ENCODE data around the gene APOA5. TPM values are rescaled to one million over a fixed set of nuclear protein-coding genes. Genes with fewer than 3 reads are reported as not detected.

The APOA5 gene
- total and polyA plus RNA-seq, 2 of the 13 experiments (the other 11 are each of a cell fraction or from before 2014, with no cell fraction given): 44.0 to 49.1 TPM

DNA sequence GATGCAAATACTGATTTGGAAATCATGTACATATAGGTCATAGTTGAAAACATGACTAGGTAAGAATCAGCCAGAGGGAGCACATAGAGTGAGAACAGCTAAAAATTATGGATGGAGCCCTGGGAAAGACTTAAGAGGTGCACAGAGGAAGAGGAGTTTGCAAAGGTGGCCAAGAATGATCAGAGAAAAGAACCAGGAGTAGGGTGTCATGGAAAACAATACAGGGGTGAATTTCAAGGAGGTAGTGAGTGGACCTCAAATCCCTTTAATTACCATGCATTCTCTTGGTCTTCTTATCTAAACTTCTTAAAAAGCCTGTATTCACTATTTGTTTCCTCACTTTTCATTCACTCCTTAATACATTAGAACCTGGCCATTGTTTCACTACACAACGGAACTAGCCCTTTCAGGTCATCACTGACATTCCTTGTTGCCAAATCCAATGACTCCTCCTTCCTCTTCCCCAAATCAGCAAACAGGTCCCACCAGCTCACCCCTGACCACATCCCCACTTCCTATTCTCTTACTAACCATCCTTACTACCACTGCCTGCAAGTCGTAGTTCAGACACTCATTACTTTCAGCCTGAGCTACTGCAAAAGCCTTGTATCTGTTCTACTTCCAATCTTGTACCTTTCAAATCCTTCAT, 41.5 kb downstream of the APOA5 start:
- H3K4me1 ChIP-seq (ENCODE audit: insufficient read depth, low read length): no peaks in the 10 kb centered on the region
- in situ Hi-C loops (cut with HindIII; ENCODE audit: extremely low pct_ligation_motif_present, low pct_unique_long_range_greater_than_20kb): no loop called here
- H4K20me1 ChIP-seq (ENCODE audit: insufficient read depth, low read length): no peaks in the 10 kb centered on the region
- intact Hi-C loops (cut with micrococcal nuclease; ENCODE audit: unreplicated experiment): no loop called here
- ATAC-seq: no peak
- no peak overlapping the region for H3K4me2 ChIP-seq (ENCODE audit: low read depth, low read length)
- H3K79me2 ChIP-seq (ENCODE audit: insufficient read depth, low read length): no peaks in the 10 kb centered on the region
- H3K27ac ChIP-seq (ENCODE audit: extremely low read length, insufficient read depth, low read length): no peak overlapping the region
- H3K27me3 ChIP-seq (ENCODE audit: control insufficient read depth in 1 of 2, insufficient read depth in 2 of 2, low read length in 2 of 2): no peaks in the 10 kb centered on the region
- no peak overlapping the region for H2AFZ ChIP-seq (ENCODE audit: low read length)
- no peak for DNase-seq (ENCODE audit: low spot score)
- H3K36me3 ChIP-seq (replicated peaks in 1 of 2; ENCODE audit: control insufficient read depth in 1 of 2, insufficient read depth in 2 of 2, low read length in 2 of 2): peaks cover 16 to 78% of the 10 kb centered on the region in 2 experiments
- H3K9me3 ChIP-seq (ENCODE audit: low read length): no peaks in the 10 kb centered on the region
- no TSS peak for BruUV-seq (replicated peaks)
- WGBS (ENCODE audit: low lambda C conversion rate): 94% methylated on average over 2 of the region's 2 CpGs
- POLR2A ChIA-PET: no interaction called here
- no peak overlapping the region for H3K4me3 ChIP-seq (replicated peaks in 1 of 3; ENCODE audit: insufficient read depth in 1 of 3, low read depth in 2 of 3, low read length in 3 of 3)
- CTCF ChIA-PET (ENCODE audit: low intra/inter-chr PET ratio, low total read pairs): no interaction called here
- no peak overlapping the region for H3K9ac ChIP-seq (ENCODE audit: insufficient read depth, low read depth, low read length)
- no peak for FAIRE-seq
- TF ChIP-seq, protein P1, sequence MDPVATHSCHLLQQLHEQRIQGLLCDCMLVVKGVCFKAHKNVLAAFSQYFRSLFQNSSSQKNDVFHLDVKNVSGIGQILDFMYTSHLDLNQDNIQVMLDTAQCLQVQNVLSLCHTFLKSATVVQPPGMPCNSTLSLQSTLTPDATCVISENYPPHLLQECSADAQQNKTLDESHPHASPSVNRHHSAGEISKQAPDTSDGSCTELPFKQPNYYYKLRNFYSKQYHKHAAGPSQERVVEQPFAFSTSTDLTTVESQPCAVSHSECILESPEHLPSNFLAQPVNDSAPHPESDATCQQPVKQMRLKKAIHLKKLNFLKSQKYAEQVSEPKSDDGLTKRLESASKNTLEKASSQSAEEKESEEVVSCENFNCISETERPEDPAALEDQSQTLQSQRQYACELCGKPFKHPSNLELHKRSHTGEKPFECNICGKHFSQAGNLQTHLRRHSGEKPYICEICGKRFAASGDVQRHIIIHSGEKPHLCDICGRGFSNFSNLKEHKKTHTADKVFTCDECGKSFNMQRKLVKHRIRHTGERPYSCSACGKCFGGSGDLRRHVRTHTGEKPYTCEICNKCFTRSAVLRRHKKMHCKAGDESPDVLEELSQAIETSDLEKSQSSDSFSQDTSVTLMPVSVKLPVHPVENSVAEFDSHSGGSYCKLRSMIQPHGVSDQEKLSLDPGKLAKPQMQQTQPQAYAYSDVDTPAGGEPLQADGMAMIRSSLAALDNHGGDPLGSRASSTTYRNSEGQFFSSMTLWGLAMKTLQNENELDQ (CRISPR knock-in tag; IDR thresholded peaks at IDR 0.05; ENCODE audit: borderline replicate concordance): no peak
- TF ChIP-seq PATZ1 (CRISPR knock-in tag; IDR thresholded peaks at IDR 0.05): no peak
- TF ChIP-seq ELF3 (CRISPR knock-in tag; IDR thresholded peaks at IDR 0.05): no peak
- no peak for TF ChIP-seq ZNF839 (CRISPR knock-in tag; IDR thresholded peaks at IDR 0.05; ENCODE audit: borderline replicate concordance)
- TF ChIP-seq SMC3 (IDR thresholded peaks at IDR 0.05; ENCODE audit: low read length): no peak
- TF ChIP-seq, protein P2, sequence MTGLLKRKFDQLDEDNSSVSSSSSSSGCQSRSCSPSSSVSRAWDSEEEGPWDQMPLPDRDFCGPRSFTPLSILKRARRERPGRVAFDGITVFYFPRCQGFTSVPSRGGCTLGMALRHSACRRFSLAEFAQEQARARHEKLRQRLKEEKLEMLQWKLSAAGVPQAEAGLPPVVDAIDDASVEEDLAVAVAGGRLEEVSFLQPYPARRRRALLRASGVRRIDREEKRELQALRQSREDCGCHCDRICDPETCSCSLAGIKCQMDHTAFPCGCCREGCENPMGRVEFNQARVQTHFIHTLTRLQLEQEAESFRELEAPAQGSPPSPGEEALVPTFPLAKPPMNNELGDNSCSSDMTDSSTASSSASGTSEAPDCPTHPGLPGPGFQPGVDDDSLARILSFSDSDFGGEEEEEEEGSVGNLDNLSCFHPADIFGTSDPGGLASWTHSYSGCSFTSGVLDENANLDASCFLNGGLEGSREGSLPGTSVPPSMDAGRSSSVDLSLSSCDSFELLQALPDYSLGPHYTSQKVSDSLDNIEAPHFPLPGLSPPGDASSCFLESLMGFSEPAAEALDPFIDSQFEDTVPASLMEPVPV (CRISPR knock-in tag; IDR thresholded peaks at IDR 0.05): no peak
- no peak for TF ChIP-seq TOE1 (CRISPR knock-in tag; IDR thresholded peaks at IDR 0.05)
- TF ChIP-seq ZNF451 (CRISPR knock-in tag; IDR thresholded peaks at IDR 0.05): no peak
- no peak for TF ChIP-seq THRA (CRISPR knock-in tag; IDR thresholded peaks at IDR 0.05; ENCODE audit: borderline replicate concordance)
- TF ChIP-seq SATB2 (CRISPR knock-in tag; IDR thresholded peaks at IDR 0.05): no peak
- no peak for TF ChIP-seq ZNF619 (CRISPR knock-in tag; IDR thresholded peaks at IDR 0.05)
- no peak for TF ChIP-seq HNRNPL (IDR thresholded peaks at IDR 0.05; ENCODE audit: low read depth, low read length)
- TF ChIP-seq TCF7L2 (IDR thresholded peaks at IDR 0.05; ENCODE audit: low read depth, low read length): no peak
- TF ChIP-seq CBX1 (IDR thresholded peaks at IDR 0.05; ENCODE audit: low read depth): no peak
- no peak for TF ChIP-seq TFE3 (CRISPR knock-in tag; IDR thresholded peaks at IDR 0.05)
- no peak for TF ChIP-seq ZNF20 (CRISPR knock-in tag; IDR thresholded peaks at IDR 0.05)

Data from HepG2 (cell line).